AG04449 (cell line): ENCODE measurements around the gene IL17REL.
"Not testable (repeated sequence)": the region's sequence is repeated elsewhere in the genome, so short reads cannot be mapped to it uniquely, and the experiment has no call there.

Source experiments
- CTCF ChIA-PET: fragments of 350-600 bp; formaldehyde crosslinking; extraction: SDS; loops from one replicate; lab custom pipeline; 2021; ENCODE audit warnings: antibody characterized with exemption; lab: Yijun Ruan, JAX
- POLR2A ChIA-PET: fragments of 400-600, 350-600 bp; formaldehyde crosslinking; extraction: SDS; loops from one replicate; lab custom pipeline; 2020; ENCODE audit warnings: antibody characterized with exemption, inconsistent platforms; lab: Yijun Ruan, JAX
- DNase-seq: peaks from one replicate; pipeline ENCODE4 v3.0.0-alpha.2; 2010; ENCODE audit warnings: low read depth, low spot score
- H3K4me3 ChIP-seq: 2 replicates; pipeline ENCODE4 v1.5.1; 2011; ENCODE audit warnings: low read depth, mild to moderate bottlenecking, control low read depth, low read length
- CTCF ChIP-seq: IDR thresholded peaks from one replicate; pipeline ENCODE4 v1.5.1; 2011; ENCODE audit warnings: mild to moderate bottlenecking, moderate library complexity, low read length, control low read depth, inconsistent platforms; ENCODE audit not compliant: insufficient read depth; ENCODE audit errors: missing control alignments

IL17REL gene

GRCh38 chr22:49946612-49947295 lies 65.8 kb downstream of the IL17REL start:
- ChIA-PET POLR2A (interaction anchor here (1.1 kb wide), 1 partner anchor 15 kb away, joined by 3 read pairs; no protein-coding TSS in a partner anchor), CTCF (interaction anchor here (0.9 to 1.2 kb wide), 4 partner anchors 17 to 179 kb away, joined by 3 to 4 read pairs (median 4); no protein-coding TSS in a partner anchor)
- TF ChIP-seq CTCF = no peak
- H3K4me3 ChIP-seq = no peak overlapping the region
- no peak for DNase-seq

GRCh38 chr22:49945042-49945794 lies 67.3 kb downstream of the IL17REL start:
- DNase-seq, H3K4me3 ChIP-seq, POLR2A ChIA-PET: not testable (repeated sequence)
- CTCF ChIA-PET = interaction anchor here (1.2 kb wide), 1 partner anchor 48 kb away, joined by 4 read pairs; no protein-coding TSS in a partner anchor
